ENCODE measurements around the gene CENPVL1. TPM values are rescaled to one million over a fixed set of nuclear protein-coding genes. Genes with fewer than 3 reads are reported as not detected.

The CENPVL1 gene
- polyA plus RNA-seq, 3 donors, result 0.20 to 0.33 (median 0.22) TPM

Other genes starting within 250 kb of the CENPVL1 start
- 10 to 100 TPM in 2 of 3 donors, 1 to 10 TPM in 1; 9.5 to 14.3 (median 13.0) TPM for gene NUDT11, start 213.9 kb upstream of the CENPVL1 start, polyA plus RNA-seq (ENCODE audit: insufficient read length in 3 of 3)
- gene CENPVL3, start 91.6 kb upstream of the CENPVL1 start, polyA plus RNA-seq (ENCODE audit: insufficient read length in 3 of 3), result 1 to 10 TPM in 2 of 3 donors, under 1 TPM in 1; 0.73 to 1.9 (median 1.1) TPM
- gene CENPVL2, start 27.7 kb upstream of the CENPVL1 start, polyA plus RNA-seq (ENCODE audit: insufficient read length in 3 of 3), result under 1 TPM; 0.20 to 0.33 (median 0.22) TPM
- 10 to 100 TPM; 19.7 to 22.3 (median 21.0) TPM for gene GSPT2, start 32.9 kb downstream of the CENPVL1 start, polyA plus RNA-seq (ENCODE audit: insufficient read length in 3 of 3)
- gene MAGED1, start 183.1 kb downstream of the CENPVL1 start, polyA plus RNA-seq (ENCODE audit: insufficient read length in 3 of 3), result 100 to 1,000 TPM; 305 to 356 (median 318) TPM

Data from renal pelvis (tissue), 3 donors.